Ovary (tissue), 3 donors: ENCODE results near the gene PPP6C.

Experiments used
- EP300 ChIP-seq: sonication (generic); formaldehyde crosslinking; IDR thresholded peaks from one replicate; pipeline ENCODE4 v1.6.1; 2017; ENCODE audit warnings: antibody characterized with exemption
- POLR2A ChIP-seq: fragments of 450-650 bp; IDR thresholded peaks from one replicate; pipeline ENCODE4 v1.6.1; 2017; ENCODE audit warnings: antibody characterized with exemption, mild to moderate bottlenecking, moderate library complexity
- TF ChIP-seq, protein P1 (sequence below), 3 donors: fragments of 450-650 bp in 2 of 3; fragments of 200-600 bp in 1 of 3; IDR thresholded peaks; one replicate each; pipeline versions ENCODE4 v1.5.1 to v1.8.0; 2016 to 2022; ENCODE audit warnings: antibody characterized with exemption in 3 of 3, mild to moderate bottlenecking in 1 of 3
- donor health status: DM: no; HTN: no; CAD: no.

DNA sequence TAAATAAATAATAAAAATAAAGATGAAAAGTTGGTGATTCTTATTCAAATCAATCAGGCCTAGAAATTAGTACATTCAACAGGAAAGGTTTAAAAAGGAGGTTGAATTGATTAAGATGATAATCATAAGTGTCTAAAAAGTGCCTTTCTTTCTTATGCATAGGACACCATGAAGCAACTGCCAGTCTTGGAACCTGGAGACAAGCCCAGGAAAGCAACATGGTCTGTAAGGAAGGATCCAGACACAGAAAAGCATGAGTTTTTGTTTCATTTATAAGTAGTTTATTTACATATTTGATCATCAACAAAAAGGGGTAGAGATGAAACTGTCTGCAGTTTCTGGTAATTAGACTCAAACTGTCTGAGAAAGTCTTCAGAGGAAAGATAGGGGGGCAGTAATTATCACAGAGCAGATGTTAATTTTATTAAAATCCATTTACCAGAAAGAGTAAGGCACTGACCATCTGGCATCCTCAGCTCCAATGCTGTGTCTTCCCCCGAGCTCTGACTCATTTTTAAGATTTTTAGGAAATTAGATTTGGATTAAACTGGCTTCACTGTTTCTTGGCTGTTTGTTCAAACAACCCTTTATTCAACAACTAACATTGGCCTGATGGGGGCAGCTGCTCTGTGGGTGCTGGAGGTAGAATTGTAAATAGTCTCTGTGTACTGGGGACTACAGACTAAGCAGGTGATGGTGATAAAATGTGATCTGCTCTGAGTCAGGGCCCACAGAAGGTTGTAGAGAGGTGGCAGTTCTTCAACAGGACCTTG, 13.4 kb upstream of the PPP6C start:
- TF ChIP-seq, protein P1, sequence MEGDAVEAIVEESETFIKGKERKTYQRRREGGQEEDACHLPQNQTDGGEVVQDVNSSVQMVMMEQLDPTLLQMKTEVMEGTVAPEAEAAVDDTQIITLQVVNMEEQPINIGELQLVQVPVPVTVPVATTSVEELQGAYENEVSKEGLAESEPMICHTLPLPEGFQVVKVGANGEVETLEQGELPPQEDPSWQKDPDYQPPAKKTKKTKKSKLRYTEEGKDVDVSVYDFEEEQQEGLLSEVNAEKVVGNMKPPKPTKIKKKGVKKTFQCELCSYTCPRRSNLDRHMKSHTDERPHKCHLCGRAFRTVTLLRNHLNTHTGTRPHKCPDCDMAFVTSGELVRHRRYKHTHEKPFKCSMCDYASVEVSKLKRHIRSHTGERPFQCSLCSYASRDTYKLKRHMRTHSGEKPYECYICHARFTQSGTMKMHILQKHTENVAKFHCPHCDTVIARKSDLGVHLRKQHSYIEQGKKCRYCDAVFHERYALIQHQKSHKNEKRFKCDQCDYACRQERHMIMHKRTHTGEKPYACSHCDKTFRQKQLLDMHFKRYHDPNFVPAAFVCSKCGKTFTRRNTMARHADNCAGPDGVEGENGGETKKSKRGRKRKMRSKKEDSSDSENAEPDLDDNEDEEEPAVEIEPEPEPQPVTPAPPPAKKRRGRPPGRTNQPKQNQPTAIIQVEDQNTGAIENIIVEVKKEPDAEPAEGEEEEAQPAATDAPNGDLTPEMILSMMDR (IDR thresholded peaks at IDR 0.05) = no peak
- TF ChIP-seq POLR2A (no peak), EP300 (no peak)
